H1 (cell line): Measurements from ENCODE around the gene ADGRL3.

Source experiments
- CTCF ChIP-seq, 3 experiments: IDR thresholded peaks; 1 replicate in 2 of 3; 2 replicates in 1 of 3; pipeline versions ENCODE4 v1.5.1 to v1.6.1; 2011; ENCODE audit warnings: low read length in 3 of 3, mild to moderate bottlenecking in 3 of 3, inconsistent platforms in 2 of 3, low read depth in 1 of 3, moderate library complexity in 1 of 3; ENCODE audit not compliant: insufficient read depth in 1 of 3; ENCODE audit errors: control extremely low read depth in 1 of 3
- EP300 ChIP-seq, 2 experiments: IDR thresholded peaks; 1 replicate in 1 of 2; 2 replicates in 1 of 2; pipeline ENCODE4 v1.6.1; 2011 to 2012; ENCODE audit warnings: low read depth in 2 of 2, low read length in 2 of 2, mild to moderate bottlenecking in 2 of 2, borderline replicate concordance in 1 of 2, inconsistent platforms in 1 of 2, moderate library complexity in 1 of 2
- EZH2 ChIP-seq: fragments of 200-600 bp; sonication (generic); IDR thresholded peaks from 2 replicates; pipeline ENCODE4 v1.7.1; 2012; ENCODE audit warnings: low read depth, mild to moderate bottlenecking, moderate library complexity, low read length, inconsistent platforms; ENCODE audit not compliant: severe bottlenecking
- FOSL1 ChIP-seq: IDR thresholded peaks from 2 replicates; pipeline ENCODE4 v1.6.1; 2011; ENCODE audit warnings: mild to moderate bottlenecking, low read depth, low read length, moderate library complexity; ENCODE audit not compliant: insufficient read depth
- SIN3A ChIP-seq, 2 experiments: IDR thresholded peaks in 1 of 2; conservative IDR thresholded peaks in 1 of 2; 2 replicates each; pipeline ENCODE4 v1.6.1; 2011 to 2012; ENCODE audit warnings: low read length in 2 of 2, improper control_type of control experiment in 1 of 2, low read depth in 1 of 2, mild to moderate bottlenecking in 1 of 2
- ZNF274 ChIP-seq: IDR thresholded peaks from 2 replicates; pipeline ENCODE4 v1.7.0; 2012; ENCODE audit warnings: low read length, borderline replicate concordance; ENCODE audit errors: extremely low read depth

GRCh38 chr4:61531188-61531587 is 331.1 kb downstream of the ADGRL3 start:
- no peak for TF ChIP-seq EZH2
- TF ChIP-seq FOSL1, result no peak
- no peak for TF ChIP-seq SIN3A (conservative IDR thresholded peaks at IDR 0.05 in 1 of 2, IDR thresholded peaks at IDR 0.05 in 1 of 2; ENCODE audit: low read depth in 1 of 2, low read length in 2 of 2)
- no peak for TF ChIP-seq CTCF (IDR thresholded peaks at IDR 0.05; ENCODE audit: control extremely low read depth in 1 of 3, insufficient read depth in 1 of 3, low read depth in 1 of 3, low read length in 3 of 3)
- TF ChIP-seq EP300 (IDR thresholded peaks at IDR 0.05; ENCODE audit: borderline replicate concordance in 1 of 2, low read depth in 2 of 2, low read length in 2 of 2), result no peak
- no peak for TF ChIP-seq ZNF274
